Adipose tissue (tissue), 3 donors: ENCODE results near the gene KIAA0408. TPM values are rescaled to one million over a fixed set of nuclear protein-coding genes. Genes with fewer than 3 reads are reported as not detected.

Experiments used
- H3K27ac ChIP-seq: one replicate; pipeline ENCODE4 v1.5.1; 2013; ENCODE audit warnings: low read depth, low read length
- WGBS, 3 donors: extraction: QIAGEN DNeasy Blood & Tissue Kit; methylation state at CpG; one replicate each; pipeline ENCODE4 v1.1.7; 2013; 5-methylcytosine and 5-hydroxymethylcytosine counted together
- polyA plus RNA-seq, 3 donors: library from polyadenylated mRNA; stranded (reverse); fragments of 200-250 nt; gene quantifications; one replicate each; pipeline ENCODE4 v1.2.3, GENCODE V29; 2013
- donor health status: healthy with polysubstance abuse.
- donor health status: Bipolar disorder and iron deficiency.
- donor health status: healthy.

Gene KIAA0408
- polyA plus RNA-seq, 3 donors: 0.43 to 10.8 (median 4.9) TPM

GRCh38 chr6:127466416-127466815, 7.2 kb upstream of the KIAA0408 start:
- WGBS, 3 donors: 76 to 80% (median 79%) methylated on average over 5 of the region's 5 CpGs
- no peak overlapping the region for H3K27ac ChIP-seq

GRCh38 chr6:127464881-127465459, 5.8 kb upstream of the KIAA0408 start:
- 29 to 47% (median 46%) methylated on average over 3 of the region's 3 CpGs for WGBS, 3 donors
- no peak overlapping the region for H3K27ac ChIP-seq

GRCh38 chr6:127464161-127464880, 5.1 kb upstream of the KIAA0408 start:
- no peak overlapping the region for H3K27ac ChIP-seq
- WGBS, 3 donors: 39 to 49% (median 44%) methylated on average over 6 of the region's 6 CpGs

- 58 to 81% (median 78%) methylated on average over 5 of the region's 5 CpGs for WGBS, 3 donors
These were observed 3.9 kb upstream of the KIAA0408 start for GRCh38 chr6:127463056-127463455.

GRCh38 chr6:127462376-127462775, 3.2 kb upstream of the KIAA0408 start:
- WGBS, 3 donors: 84 to 91% (median 86%) methylated on average over 2 of the region's 2 CpGs
- H3K27ac ChIP-seq: no peak overlapping the region

More at GRCh38 chr6:127463056-127463455, 3.9 kb upstream of the KIAA0408 start:
- no peak overlapping the region for H3K27ac ChIP-seq

- no peak overlapping the region for H3K27ac ChIP-seq
- WGBS, 3 donors: 57 to 82% (median 74%) methylated on average over 1 of the region's 1 CpG
These were observed 1.3 kb upstream of the KIAA0408 start for GRCh38 chr6:127460465-127460864.

- no peak overlapping the region for H3K27ac ChIP-seq
- 36 to 58% (median 47%) methylated on average over 4 of the region's 4 CpGs for WGBS, 3 donors
These were observed 372 bp downstream of the KIAA0408 start for GRCh38 chr6:127458817-127459216.

- WGBS, 3 donors: 16 to 58% (median 51%) methylated on average over 3 of the region's 3 CpGs
- no peak overlapping the region for H3K27ac ChIP-seq
These were observed 967 bp downstream of the KIAA0408 start for GRCh38 chr6:127458222-127458621.

- 19 to 67% (median 38%) methylated on average over 3 of the region's 3 CpGs for WGBS, 3 donors
These were observed 1.6 kb downstream of the KIAA0408 start for GRCh38 chr6:127457456-127458064.

GRCh38 chr6:127456465-127456864, 2.7 kb downstream of the KIAA0408 start:
- 82 to 85% (median 85%) methylated on average over 3 of the region's 3 CpGs for WGBS, 3 donors
- H3K27ac ChIP-seq: no peak overlapping the region

More at GRCh38 chr6:127457456-127458064, 1.6 kb downstream of the KIAA0408 start:
- no peak overlapping the region for H3K27ac ChIP-seq

GRCh38 chr6:127453845-127454619, 5.2 kb downstream of the KIAA0408 start:
- no peak overlapping the region for H3K27ac ChIP-seq
- WGBS, 3 donors: 76 to 84% (median 77%) methylated on average over 2 of the region's 2 CpGs

GRCh38 chr6:127452803-127453202, 6.4 kb downstream of the KIAA0408 start:
- H3K27ac ChIP-seq: no peak overlapping the region

- H3K27ac ChIP-seq: no peak overlapping the region
- WGBS, 3 donors: 83 to 97% (median 93%) methylated on average over 3 of the region's 3 CpGs
These were observed 7.8 kb downstream of the KIAA0408 start for GRCh38 chr6:127451388-127451787.

GRCh38 chr6:127447780-127448179, 11.4 kb downstream of the KIAA0408 start:
- H3K27ac ChIP-seq: no peak overlapping the region

- no peak overlapping the region for H3K27ac ChIP-seq
- 81 to 88% (median 85%) methylated on average over 7 of the region's 7 CpGs for WGBS, 3 donors
These were observed 12.8 kb downstream of the KIAA0408 start for GRCh38 chr6:127446356-127446755.

GRCh38 chr6:127441881-127442280, 17.3 kb downstream of the KIAA0408 start:
- H3K27ac ChIP-seq: no peak overlapping the region
- 71 to 88% (median 83%) methylated on average over 1 of the region's 1 CpG for WGBS, 3 donors

- WGBS, 3 donors: 23 to 44% (median 32%) methylated on average over 2 of the region's 2 CpGs
- H3K27ac ChIP-seq: no peak overlapping the region
These were observed 19.5 kb downstream of the KIAA0408 start for GRCh38 chr6:127439718-127440117.

- WGBS, 3 donors: 76 to 80% (median 79%) methylated on average over 3 of the region's 3 CpGs
- no peak overlapping the region for H3K27ac ChIP-seq
These were observed 22.5 kb downstream of the KIAA0408 start for GRCh38 chr6:127436578-127437110.
